Body of pancreas (tissue), 4 donors: ENCODE results near the gene MRPL41. TPM values are rescaled to one million over a fixed set of nuclear protein-coding genes. Genes with fewer than 3 reads are reported as not detected.
"Not testable (repeated sequence)": the region's sequence is repeated elsewhere in the genome, so short reads cannot be mapped to it uniquely, and the experiment has no call there.

ENCODE experiments used
- ATAC-seq: fragments of 150-250 bp; one replicate; pipeline ENCODE4 v1.9.1; 2016
- DNase-seq, 4 donors: peaks; one replicate each; pipeline ENCODE4 v3.0.0-alpha.2; 2019
- H3K27ac ChIP-seq, 4 donors: fragments of 200-600 bp; sonication (generic); 1 replicate in 3 of 4; 2 replicates in 1 of 4; pipeline versions ENCODE4 v1.5.1 to v1.6.1; 2016 to 2019; ENCODE audit warnings: mild to moderate bottlenecking in 1 of 4, mixed read lengths in 1 of 4, moderate library complexity in 1 of 4
- H3K27me3 ChIP-seq, 2 donors: fragments of 200-600 bp; sonication (generic); one replicate each; pipeline ENCODE4 v1.6.0; 2016; ENCODE audit warnings: mild to moderate bottlenecking in 1 of 2
- H3K36me3 ChIP-seq, 2 donors: fragments of 200-600 bp; sonication (generic); replicated peaks in 1 of 2; 2 replicates each; pipeline ENCODE4 v1.5.1; 2016; ENCODE audit warnings: low read depth in 2 of 2; ENCODE audit not compliant: insufficient read depth in 1 of 2
- H3K4me1 ChIP-seq: fragments of 200-600 bp; sonication (generic); one replicate; pipeline ENCODE4 v1.6.0; 2016
- H3K4me3 ChIP-seq, 2 donors: fragments of 200-600 bp; sonication (generic); 1 replicate in 1 of 2; 2 replicates in 1 of 2; pipeline ENCODE4 v1.5.1; 2016 to 2019
- H3K9me3 ChIP-seq, 3 donors: fragments of 200-600 bp; sonication (generic); 1 replicate in 2 of 3; 2 replicates in 1 of 3; pipeline ENCODE4 v1.5.1; 2016
- POLR2A ChIP-seq, 3 donors: fragments of 450-650 bp; IDR thresholded peaks; one replicate each; pipeline ENCODE4 v1.6.1; 2016; ENCODE audit warnings: antibody characterized with exemption in 3 of 3, mild to moderate bottlenecking in 2 of 3
- WGBS, 2 donors: methylation state at CpG; one replicate each; pipeline ENCODE4 v1.1.5; 2017; 5-methylcytosine and 5-hydroxymethylcytosine counted together
- intact Hi-C: fragments of 100-400 bp; cut with DNase I; formaldehyde crosslinking; loops from one replicate; pipeline ENCODE4 v1.15.1; 2023
- total RNA-seq, 2 donors: library from RNA; depleted of rRNA; stranded (reverse); fragments of >200 nt; gene quantifications; one replicate each; pipeline ENCODE4 v1.1.0, GENCODE V29; 2016
- TF ChIP-seq, protein P1 (sequence below), 7 experiments: fragments of 450-650 bp in 4 of 7; fragments of 200-600 bp in 3 of 7; sonication (generic) in 3 of 7; IDR thresholded peaks; one replicate each; pipeline ENCODE4 v1.5.1; 2016 to 2019; ENCODE audit warnings: antibody characterized with exemption in 7 of 7

Gene MRPL41
- total RNA-seq, 2 donors from 2014 or later: 32.9 to 37.2 TPM

DNA sequence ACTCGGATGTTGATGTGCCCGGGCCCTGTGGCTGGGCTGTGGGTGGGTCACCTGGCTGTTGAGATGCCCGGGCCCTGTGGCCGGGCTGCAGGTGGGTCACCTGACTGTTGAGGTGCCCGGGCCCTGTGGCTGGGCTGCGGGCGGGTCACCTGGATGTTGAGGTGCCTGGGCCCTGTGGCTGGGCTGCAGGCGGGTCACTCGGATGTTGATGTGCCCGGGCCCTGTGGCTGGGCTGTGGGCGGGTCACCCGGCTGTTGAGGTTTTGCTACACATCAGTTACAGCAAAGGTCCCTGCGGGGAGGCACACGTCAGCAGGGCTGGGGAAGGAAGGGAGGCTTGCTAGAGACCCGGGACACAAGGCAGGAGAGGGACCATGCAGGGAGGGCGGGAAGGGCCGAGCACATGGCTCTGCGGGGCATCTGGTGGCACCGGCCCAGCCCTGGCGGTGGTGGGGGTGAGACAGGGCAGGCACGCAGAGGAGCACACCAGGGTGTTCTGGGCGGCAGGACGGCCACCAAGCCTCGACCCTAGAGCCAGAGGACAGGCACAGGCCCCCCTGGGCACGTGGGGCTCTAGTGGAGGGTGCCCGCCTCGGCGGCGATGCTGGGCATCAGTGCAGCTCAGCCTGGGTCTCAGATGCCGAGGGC is 36.9 kb upstream of the MRPL41 start:
- 93% methylated on average over 20 of the region's 30 CpGs; no CpG with 5 or more reads in 1 of the 2 donors for WGBS, 2 donors
- ATAC-seq (no peak), DNase-seq (no peak)
- Histone ChIP-seq H3K4me1 (no peaks in the 10 kb centered on the region), H3K27me3 (no peaks in the 10 kb centered on the region), H3K9me3 (no peaks in the 10 kb centered on the region), H3K36me3 (no peaks in the 10 kb centered on the region), H3K4me3 (no peak overlapping the region), H3K27ac (no peak overlapping the region)
- TF ChIP-seq POLR2A (IDR thresholded peaks at IDR 0.05): no peak
- TF ChIP-seq, protein P1, sequence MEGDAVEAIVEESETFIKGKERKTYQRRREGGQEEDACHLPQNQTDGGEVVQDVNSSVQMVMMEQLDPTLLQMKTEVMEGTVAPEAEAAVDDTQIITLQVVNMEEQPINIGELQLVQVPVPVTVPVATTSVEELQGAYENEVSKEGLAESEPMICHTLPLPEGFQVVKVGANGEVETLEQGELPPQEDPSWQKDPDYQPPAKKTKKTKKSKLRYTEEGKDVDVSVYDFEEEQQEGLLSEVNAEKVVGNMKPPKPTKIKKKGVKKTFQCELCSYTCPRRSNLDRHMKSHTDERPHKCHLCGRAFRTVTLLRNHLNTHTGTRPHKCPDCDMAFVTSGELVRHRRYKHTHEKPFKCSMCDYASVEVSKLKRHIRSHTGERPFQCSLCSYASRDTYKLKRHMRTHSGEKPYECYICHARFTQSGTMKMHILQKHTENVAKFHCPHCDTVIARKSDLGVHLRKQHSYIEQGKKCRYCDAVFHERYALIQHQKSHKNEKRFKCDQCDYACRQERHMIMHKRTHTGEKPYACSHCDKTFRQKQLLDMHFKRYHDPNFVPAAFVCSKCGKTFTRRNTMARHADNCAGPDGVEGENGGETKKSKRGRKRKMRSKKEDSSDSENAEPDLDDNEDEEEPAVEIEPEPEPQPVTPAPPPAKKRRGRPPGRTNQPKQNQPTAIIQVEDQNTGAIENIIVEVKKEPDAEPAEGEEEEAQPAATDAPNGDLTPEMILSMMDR (IDR thresholded peaks at IDR 0.05): no peak
- intact Hi-C loops: no loop called here

DNA sequence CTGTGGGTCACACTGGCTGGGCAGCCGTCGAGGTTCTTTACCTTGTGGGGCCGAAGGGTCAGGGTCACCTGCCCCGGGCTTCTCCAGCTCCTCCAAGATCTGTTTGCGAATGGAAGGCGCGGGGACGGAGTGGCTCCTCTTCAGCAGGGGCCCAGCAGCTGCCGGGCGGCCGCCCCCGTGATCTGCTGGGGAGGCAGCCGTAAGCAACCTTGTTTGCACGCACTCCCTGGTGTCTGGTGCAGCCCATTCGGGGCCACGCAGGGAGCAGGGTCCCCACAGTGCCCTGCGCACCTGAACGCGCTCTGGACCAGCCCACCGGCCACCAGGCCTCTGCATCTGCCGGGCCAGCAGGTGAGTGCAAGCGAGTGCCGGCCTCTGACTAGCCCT is 36.3 kb upstream of the MRPL41 start:
- no peaks in the 10 kb centered on the region for H3K36me3 ChIP-seq
- ATAC-seq: no peak
- DNase-seq: no peak
- intact Hi-C loops: no loop called here
- no peaks in the 10 kb centered on the region for H3K9me3 ChIP-seq
- WGBS, 2 donors: 84 to 86% methylated on average over 8 to 23 of the region's 23 CpGs
- TF ChIP-seq, protein P1 (IDR thresholded peaks at IDR 0.05): no peak
- no peaks in the 10 kb centered on the region for H3K27me3 ChIP-seq
- H3K27ac ChIP-seq: no peak overlapping the region
- H3K4me3 ChIP-seq: no peak overlapping the region
- H3K4me1 ChIP-seq: peaks cover 3% of the 10 kb centered on the region

DNA sequence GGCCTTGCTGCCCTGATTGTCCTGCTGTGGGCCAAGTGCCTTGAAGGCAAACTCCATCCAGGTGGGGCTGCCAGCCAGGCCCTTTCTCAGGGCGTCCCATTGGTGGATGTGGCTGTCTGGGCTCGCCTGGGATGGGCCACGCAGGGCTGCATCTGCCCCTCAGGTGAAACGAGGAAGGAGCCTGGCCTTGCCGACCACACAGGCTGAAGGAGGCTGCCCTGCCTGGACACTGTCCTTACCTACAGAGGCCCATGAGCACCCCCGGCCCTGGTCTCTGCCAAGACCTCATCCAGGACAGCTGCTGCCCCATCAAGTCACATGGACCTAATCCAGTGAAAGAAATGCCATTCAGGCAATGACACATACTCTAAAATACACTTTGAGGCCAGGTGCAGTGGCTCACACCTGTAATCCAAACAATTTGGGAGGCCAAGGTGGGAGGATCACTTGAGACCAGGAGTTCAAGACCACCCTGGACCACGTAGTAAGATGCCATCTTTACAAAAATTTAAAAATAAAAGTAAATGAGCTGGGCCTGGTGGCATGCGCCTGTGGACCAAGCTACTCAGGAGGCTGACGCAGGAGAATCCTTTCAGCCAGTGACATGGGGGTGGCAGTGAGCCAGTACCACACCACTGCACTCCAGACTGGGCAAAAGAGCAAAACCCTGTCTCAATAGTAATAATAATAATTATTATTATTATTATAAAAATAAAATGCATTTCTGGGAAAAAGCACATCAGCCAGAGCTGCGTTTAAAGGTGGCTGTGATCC is 35.3 kb upstream of the MRPL41 start:
- Histone ChIP-seq H3K9me3 (no peaks in the 10 kb centered on the region), H3K4me3 (no peak overlapping the region), H3K27me3 (no peaks in the 10 kb centered on the region), H3K4me1 (peaks cover 13% of the 10 kb centered on the region), H3K36me3 (no peaks in the 10 kb centered on the region), H3K27ac (no peak overlapping the region)
- DNase-seq (no peak), ATAC-seq (no peak)
- no peak for TF ChIP-seq POLR2A (IDR thresholded peaks at IDR 0.05)
- TF ChIP-seq, protein P1 (IDR thresholded peaks at IDR 0.05): no peak
- WGBS, 2 donors: 83 to 96% methylated on average over 5 to 9 of the region's 10 CpGs
- intact Hi-C loops: no loop called here

DNA sequence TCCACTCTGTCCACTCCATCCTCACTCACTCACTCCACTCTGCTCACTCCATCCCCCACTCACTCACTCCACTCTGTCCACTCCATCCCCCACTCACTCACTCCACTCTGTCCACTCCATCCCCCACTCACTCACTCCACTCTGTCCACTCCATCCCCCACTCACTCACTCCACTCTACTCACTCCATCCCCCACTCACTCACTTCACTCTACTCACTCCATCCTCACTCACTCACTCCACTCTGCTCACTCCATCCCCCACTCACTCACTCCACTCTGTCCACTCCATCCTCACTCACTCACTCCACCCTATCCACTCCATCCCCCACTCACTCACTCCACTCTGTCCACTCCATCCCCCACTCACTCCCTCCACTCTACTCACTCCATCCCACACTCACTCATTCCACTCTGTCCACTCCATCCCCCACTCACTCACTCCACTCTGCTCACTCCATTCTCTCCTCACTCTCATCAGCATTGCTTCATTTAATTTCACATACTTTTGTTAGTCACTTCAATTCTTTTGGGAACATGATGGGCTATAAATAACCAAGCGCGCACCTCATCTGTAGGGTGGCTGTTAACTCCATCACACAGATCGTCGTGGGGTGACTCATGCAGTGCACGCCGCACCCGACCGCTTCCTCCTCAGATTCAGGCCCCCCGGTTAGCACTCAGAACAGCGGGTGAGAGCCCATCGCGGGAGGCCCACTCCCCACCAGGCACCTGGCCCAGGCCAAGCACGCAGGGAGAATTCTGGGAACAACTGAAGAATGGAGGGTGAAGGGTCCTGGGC is 32.8 kb upstream of the MRPL41 start:
- ATAC-seq: not testable (repeated sequence)

DNA sequence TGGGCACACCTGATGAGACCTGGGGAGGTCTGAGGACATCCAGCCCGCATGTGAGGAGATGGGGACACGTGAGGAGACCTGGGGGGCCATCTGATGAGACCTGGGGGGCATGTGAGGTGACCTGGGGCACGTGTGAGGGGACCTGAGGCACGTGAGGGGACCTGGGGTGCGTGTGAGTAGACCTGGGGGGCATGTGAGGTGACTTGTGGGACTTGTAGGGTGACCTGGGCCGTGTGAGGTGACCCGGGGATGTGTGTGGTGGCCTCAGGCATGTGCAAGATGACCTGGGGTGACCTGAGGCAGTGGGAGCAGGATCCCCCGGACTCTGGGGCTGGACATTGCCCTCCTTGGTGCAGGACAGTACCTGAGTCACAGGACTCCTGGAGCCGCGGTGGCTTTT is 32.1 kb upstream of the MRPL41 start:
- ATAC-seq (no peak), DNase-seq (no peak)
- intact Hi-C loops: no loop called here
- Histone ChIP-seq H3K36me3 (no peaks in the 10 kb centered on the region), H3K27ac (no peak overlapping the region), H3K4me1 (peaks cover 17% of the 10 kb centered on the region), H3K9me3 (no peaks in the 10 kb centered on the region), H3K4me3 (no peak overlapping the region), H3K27me3 (no peaks in the 10 kb centered on the region)
- WGBS, 2 donors: 90 to 91% methylated on average over 7 to 10 of the region's 10 CpGs
- TF ChIP-seq, protein P1 (IDR thresholded peaks at IDR 0.05): no peak
- TF ChIP-seq POLR2A (IDR thresholded peaks at IDR 0.05): no peak

More for the DNA sequence above, 32.8 kb upstream of the MRPL41 start:
- intact Hi-C loops, H3K4me3 ChIP-seq, H3K9me3 ChIP-seq, DNase-seq, H3K36me3 ChIP-seq, H3K27me3 ChIP-seq, H3K27ac ChIP-seq: not testable (repeated sequence)
- peaks cover 17% of the 10 kb centered on the region for H3K4me1 ChIP-seq
- WGBS, 2 donors: 92 to 95% methylated on average over 13 of the region's 13 CpGs
